ENCODE measurements around the gene DENND2A. TPM values are rescaled to one million over a fixed set of nuclear protein-coding genes. Genes with fewer than 3 reads are reported as not detected.

DENND2A gene
- total RNA-seq, 1 experiment from 2014 or later, result 7.3 TPM

DNA sequence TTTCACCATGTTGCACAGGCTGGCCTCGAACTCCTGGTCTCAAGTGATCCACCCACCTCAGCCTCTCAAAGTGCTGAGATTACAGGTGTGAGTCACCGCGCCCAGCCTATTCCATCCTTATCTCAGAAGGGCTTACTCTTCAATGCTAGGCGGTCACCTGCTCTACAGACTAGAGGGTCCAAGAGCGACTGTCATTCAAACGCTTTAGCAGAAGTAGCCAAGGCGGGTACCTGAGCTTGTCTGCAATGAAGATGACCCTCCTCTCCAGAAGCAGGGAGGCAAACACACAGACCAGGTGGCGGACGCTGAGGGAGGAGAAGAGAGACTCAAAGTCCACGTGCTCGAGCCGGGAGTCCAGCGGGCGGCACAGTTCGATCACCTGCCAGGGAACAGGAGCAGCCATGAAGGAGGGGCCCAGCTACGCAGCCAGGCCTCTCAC, 96.2 kb downstream of the DENND2A start:
- no peak overlapping the region for H4K91ac ChIP-seq (ENCODE audit: insufficient read length, low read depth, low read length)
- H3K36me3 Mint-ChIP-seq (ENCODE audit: insufficient read depth in 1 of 3, low read depth in 3 of 3), result no peaks in the 10 kb centered on the region; a peak in 1 of 7 replicates

More for the DNA sequence above, 96.2 kb downstream of the DENND2A start:
- no peak overlapping the region for H3K4me3 Mint-ChIP-seq
- no peak overlapping the region for H3K27ac Mint-ChIP-seq
- H4K20me1 ChIP-seq (ENCODE audit: control insufficient read depth, insufficient read depth, insufficient read length), result no peaks in the 10 kb centered on the region
- no peak for DNase-seq
- H3K4me1 ChIP-seq (ENCODE audit: insufficient read depth, low read length), result peaks cover 7% of the 10 kb centered on the region; the same call in 1 of the 2 replicates
- H3K9ac ChIP-seq (ENCODE audit: extremely low read depth, insufficient read length, low read length), result no peak overlapping the region
- H3K56ac ChIP-seq (ENCODE audit: insufficient read length, low read depth, low read length), result no peak overlapping the region
- H4K8ac ChIP-seq (replicated peaks; ENCODE audit: insufficient read length, low read depth, low read length), result no peak overlapping the region
- H2BK12ac ChIP-seq (ENCODE audit: insufficient read length, low read depth, low read length), result no peak overlapping the region
- no peak overlapping the region for H2BK5ac ChIP-seq (ENCODE audit: insufficient read length, low read length)
- H3K27me3 ChIP-seq (ENCODE audit: insufficient read depth, low read length), result no peaks in the 10 kb centered on the region
- peaks cover 2% of the 10 kb centered on the region; the same call in 1 of the 2 replicates for H3K27me3 Mint-ChIP-seq (ENCODE audit: low read depth)
- no peak overlapping the region for H3T11ph ChIP-seq (ENCODE audit: low read length)
- no peak overlapping the region for H3K4me2 ChIP-seq (ENCODE audit: insufficient read depth, insufficient read length, low read length)
- no peak overlapping the region for H2BK120ac ChIP-seq (ENCODE audit: low read depth, low read length, poor library complexity, severe bottlenecking)
- H3K23me2 ChIP-seq (ENCODE audit: insufficient read length, low read depth, low read length, poor library complexity, severe bottlenecking), result no peaks in the 10 kb centered on the region
- no peaks in the 10 kb centered on the region for H3K9me3 Mint-ChIP-seq
- H3K79me1 ChIP-seq (ENCODE audit: insufficient read depth, low read depth, low read length, poor library complexity, severe bottlenecking), result no peaks in the 10 kb centered on the region
- H3K4ac ChIP-seq (ENCODE audit: low read depth, low read length), result no peak overlapping the region
- H2AK5ac ChIP-seq (ENCODE audit: insufficient read length, low read length), result no peak overlapping the region
- H3K23ac ChIP-seq (ENCODE audit: insufficient read length, low read depth, low read length), result no peak overlapping the region
- H3K4me1 Mint-ChIP-seq, result peaks cover 20 to 29% of the 10 kb centered on the region in 2 experiments
- H3K27ac ChIP-seq (ENCODE audit: insufficient read length, low read depth, low read length), result no peak overlapping the region
- H3K9me3 ChIP-seq (ENCODE audit: control insufficient read depth, low read depth, low read length), result no peaks in the 10 kb centered on the region
- no CpG with 5 or more reads among the region's 16 CpGs for WGBS (ENCODE audit: extremely low coverage, insufficient read length, low lambda C conversion rate)
- TF ChIP-seq, protein P1, sequence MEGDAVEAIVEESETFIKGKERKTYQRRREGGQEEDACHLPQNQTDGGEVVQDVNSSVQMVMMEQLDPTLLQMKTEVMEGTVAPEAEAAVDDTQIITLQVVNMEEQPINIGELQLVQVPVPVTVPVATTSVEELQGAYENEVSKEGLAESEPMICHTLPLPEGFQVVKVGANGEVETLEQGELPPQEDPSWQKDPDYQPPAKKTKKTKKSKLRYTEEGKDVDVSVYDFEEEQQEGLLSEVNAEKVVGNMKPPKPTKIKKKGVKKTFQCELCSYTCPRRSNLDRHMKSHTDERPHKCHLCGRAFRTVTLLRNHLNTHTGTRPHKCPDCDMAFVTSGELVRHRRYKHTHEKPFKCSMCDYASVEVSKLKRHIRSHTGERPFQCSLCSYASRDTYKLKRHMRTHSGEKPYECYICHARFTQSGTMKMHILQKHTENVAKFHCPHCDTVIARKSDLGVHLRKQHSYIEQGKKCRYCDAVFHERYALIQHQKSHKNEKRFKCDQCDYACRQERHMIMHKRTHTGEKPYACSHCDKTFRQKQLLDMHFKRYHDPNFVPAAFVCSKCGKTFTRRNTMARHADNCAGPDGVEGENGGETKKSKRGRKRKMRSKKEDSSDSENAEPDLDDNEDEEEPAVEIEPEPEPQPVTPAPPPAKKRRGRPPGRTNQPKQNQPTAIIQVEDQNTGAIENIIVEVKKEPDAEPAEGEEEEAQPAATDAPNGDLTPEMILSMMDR (conservative IDR thresholded peaks at IDR 0.05), result no peak
- H2BK15ac ChIP-seq (ENCODE audit: low read depth, low read length), result no peak overlapping the region
- no peak overlapping the region for H3K18ac ChIP-seq (ENCODE audit: insufficient read length, low read depth, low read length)
- no peak overlapping the region for H2BK20ac ChIP-seq (ENCODE audit: low read depth, low read length, poor library complexity, severe bottlenecking)
- no peak overlapping the region for H4K5ac ChIP-seq (ENCODE audit: insufficient read length, low read depth, low read length)
- H2AFZ ChIP-seq (ENCODE audit: low read length), result no peak overlapping the region
- no peak overlapping the region for H3K14ac ChIP-seq (ENCODE audit: insufficient read depth, low read length)
- no peaks in the 10 kb centered on the region for H3K79me2 ChIP-seq (ENCODE audit: insufficient read depth, low read length)
